SK-N-SH treated with all-trans-retinoic acid at 6 μM for 48 hours (cell line): ENCODE results near the gene ZDHHC3.

ENCODE experiments used
- RARB ChIP-seq: fragments of 250-450 bp; sonication (Bioruptor Pico); IDR thresholded peaks from 2 replicates; pipeline ENCODE4 v1.8.0; 2021; ENCODE audit warnings: mild to moderate bottlenecking, moderate library complexity
- ZNF565 ChIP-seq: fragments of 450-650 bp; formaldehyde crosslinking; conservative IDR thresholded peaks from 2 replicates; pipeline ENCODE4 v1.5.0; 2020; ENCODE audit warnings: low read depth, mild to moderate bottlenecking, moderate library complexity

- no peak for TF ChIP-seq RARB (CRISPR knock-in tag)
- TF ChIP-seq ZNF565 (CRISPR knock-in tag), result no peak
Observed at GRCh38 chr3:44999782-45000181, 23.8 kb upstream of the ZDHHC3 start.
